Gastrocnemius medialis (tissue), 4 donors: ENCODE measurements around the gene KLKB1.

Experiments
- POLR2A ChIP-seq, 2 donors: fragments of 450-650 bp; IDR thresholded peaks; one replicate each; pipeline ENCODE4 v1.6.1; 2017; ENCODE audit warnings: antibody characterized with exemption in 2 of 2, mild to moderate bottlenecking in 2 of 2, moderate library complexity in 2 of 2
- TF ChIP-seq, protein P1 (sequence below), 5 experiments: fragments of 450-650 bp in 3 of 5; fragments of 200-600 bp in 2 of 5; sonication (generic) in 2 of 5; IDR thresholded peaks in 4 of 5; conservative IDR thresholded peaks in 1 of 5; 1 replicate in 4 of 5; 2 replicates in 1 of 5; pipeline ENCODE4 v1.5.1; 2016 to 2019; ENCODE audit warnings: antibody characterized with exemption in 5 of 5, mild to moderate bottlenecking in 3 of 5, moderate library complexity in 3 of 5

DNA sequence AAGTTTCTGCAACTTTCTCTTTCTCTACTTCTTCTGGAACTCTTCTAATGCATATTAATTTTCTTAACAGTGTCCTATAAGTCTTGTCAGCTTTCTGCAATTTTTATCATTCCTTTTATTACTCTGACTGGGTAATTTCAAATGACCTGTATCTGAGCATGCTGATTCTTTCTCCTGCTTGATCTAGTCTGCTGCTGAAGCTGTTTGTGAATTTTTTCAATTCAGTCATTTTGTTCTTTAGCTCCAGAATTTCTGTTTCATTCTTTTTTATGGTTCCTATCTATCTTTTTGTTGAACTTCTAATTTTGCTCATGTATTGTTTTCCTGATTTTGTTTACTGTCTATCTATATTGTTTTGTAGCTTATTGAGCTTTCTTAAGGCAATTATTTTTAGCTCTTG lies 1.5 kb upstream of the KLKB1 start:
- TF ChIP-seq, protein P1, sequence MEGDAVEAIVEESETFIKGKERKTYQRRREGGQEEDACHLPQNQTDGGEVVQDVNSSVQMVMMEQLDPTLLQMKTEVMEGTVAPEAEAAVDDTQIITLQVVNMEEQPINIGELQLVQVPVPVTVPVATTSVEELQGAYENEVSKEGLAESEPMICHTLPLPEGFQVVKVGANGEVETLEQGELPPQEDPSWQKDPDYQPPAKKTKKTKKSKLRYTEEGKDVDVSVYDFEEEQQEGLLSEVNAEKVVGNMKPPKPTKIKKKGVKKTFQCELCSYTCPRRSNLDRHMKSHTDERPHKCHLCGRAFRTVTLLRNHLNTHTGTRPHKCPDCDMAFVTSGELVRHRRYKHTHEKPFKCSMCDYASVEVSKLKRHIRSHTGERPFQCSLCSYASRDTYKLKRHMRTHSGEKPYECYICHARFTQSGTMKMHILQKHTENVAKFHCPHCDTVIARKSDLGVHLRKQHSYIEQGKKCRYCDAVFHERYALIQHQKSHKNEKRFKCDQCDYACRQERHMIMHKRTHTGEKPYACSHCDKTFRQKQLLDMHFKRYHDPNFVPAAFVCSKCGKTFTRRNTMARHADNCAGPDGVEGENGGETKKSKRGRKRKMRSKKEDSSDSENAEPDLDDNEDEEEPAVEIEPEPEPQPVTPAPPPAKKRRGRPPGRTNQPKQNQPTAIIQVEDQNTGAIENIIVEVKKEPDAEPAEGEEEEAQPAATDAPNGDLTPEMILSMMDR (IDR thresholded peaks at IDR 0.05 in 4 of 5, conservative IDR thresholded peaks at IDR 0.05 in 1 of 5): no peak
- no peak for TF ChIP-seq POLR2A (IDR thresholded peaks at IDR 0.05)
